Urinary bladder (tissue), 4 donors: ENCODE results near the gene TREM1. TPM values are rescaled to one million over a fixed set of nuclear protein-coding genes. Genes with fewer than 3 reads are reported as not detected.

Experiments
- DNase-seq: peaks from one replicate; pipeline ENCODE4 v3.0.0-alpha.2; 2015; ENCODE audit errors: extremely low spot score
- H3K27ac ChIP-seq: one replicate; pipeline ENCODE4 v1.5.1; 2013; ENCODE audit warnings: low read depth, mild to moderate bottlenecking, moderate library complexity
- H3K36me3 ChIP-seq: one replicate; pipeline ENCODE4 v1.6.1; 2013; ENCODE audit warnings: mild to moderate bottlenecking, moderate library complexity; ENCODE audit not compliant: insufficient read depth
- H3K4me1 ChIP-seq: one replicate; pipeline ENCODE4 v1.6.1; 2013; ENCODE audit warnings: mild to moderate bottlenecking, moderate library complexity; ENCODE audit not compliant: insufficient read depth
- H3K4me3 ChIP-seq: one replicate; pipeline ENCODE4 v1.5.1; 2013; ENCODE audit warnings: low read depth, low read length
- WGBS: extraction: QIAGEN DNeasy Blood & Tissue Kit; methylation state at CpG from one replicate; pipeline ENCODE4 v1.1.7; 2013; 5-methylcytosine and 5-hydroxymethylcytosine counted together
- polyA plus RNA-seq: library from polyadenylated mRNA; stranded (reverse); fragments of 200-250 nt; gene quantifications from one replicate; pipeline ENCODE4 v1.2.3, GENCODE V29; 2013
- small RNA-seq: library from RNA; depleted of rRNA; stranded (forward); fragments of <200 nt; gene quantifications from one replicate; pipeline ENCODE3, GENCODE V24; 2014
- total RNA-seq: library from RNA; depleted of rRNA; stranded (reverse); fragments of >200 nt; gene quantifications from one replicate; pipeline ENCODE4 v1.2.3, GENCODE V29; 2014
- donor health status: healthy with polysubstance abuse.
- donor health status: healthy.

Gene TREM1
- total and polyA plus RNA-seq, 2 donors, result 0.26 to 0.66 TPM

- DNase-seq, result no peak
- H3K4me1 ChIP-seq, result no peaks in the 10 kb centered on the region
- H3K27ac ChIP-seq, result no peak overlapping the region
- 85% methylated on average over 6 of the region's 6 CpGs for WGBS
- no peaks in the 10 kb centered on the region for H3K36me3 ChIP-seq
- H3K4me3 ChIP-seq, result no peak overlapping the region
These were observed 53.8 kb downstream of the TREM1 start for GRCh38 chr6:41232667-41233066.

- Histone ChIP-seq H3K27ac (no peak overlapping the region), H3K36me3 (no peaks in the 10 kb centered on the region), H3K4me1 (no peaks in the 10 kb centered on the region), H3K4me3 (no peak overlapping the region)
- 91% methylated on average over 5 of the region's 5 CpGs for WGBS
- no peak for DNase-seq
These were observed 55.2 kb downstream of the TREM1 start for GRCh38 chr6:41231246-41231645.

GRCh38 chr6:41229721-41230120 lies 56.8 kb downstream of the TREM1 start:
- Histone ChIP-seq H3K36me3 (no peaks in the 10 kb centered on the region), H3K27ac (no peak overlapping the region), H3K4me1 (no peaks in the 10 kb centered on the region), H3K4me3 (no peak overlapping the region)
- DNase-seq, result no peak
- WGBS, result 87% methylated on average over 4 of the region's 4 CpGs

DNA sequence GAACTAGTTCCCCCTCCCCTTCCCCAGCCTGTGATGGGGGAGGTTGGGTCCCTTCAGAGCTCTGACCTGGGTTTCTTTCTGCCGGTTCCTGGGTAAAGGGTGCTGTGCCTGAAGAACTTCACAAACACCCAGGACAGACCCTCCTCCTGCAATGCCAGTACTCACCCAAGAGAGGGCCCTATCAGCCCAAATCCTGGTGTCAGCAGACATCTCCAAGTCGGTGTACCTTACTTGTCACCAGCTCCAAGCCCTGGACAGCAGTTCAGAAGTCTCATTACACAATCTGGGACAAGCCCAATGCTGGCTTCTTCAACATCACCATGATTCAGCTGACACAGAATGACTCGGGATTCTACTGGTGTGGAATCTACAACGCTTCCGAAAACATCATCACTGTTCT lies 57.9 kb downstream of the TREM1 start:
- no peaks in the 10 kb centered on the region for H3K36me3 ChIP-seq
- no peaks in the 10 kb centered on the region for H3K4me1 ChIP-seq
- H3K4me3 ChIP-seq, result no peak overlapping the region
- no peak for DNase-seq
- no peak overlapping the region for H3K27ac ChIP-seq
- 71% methylated on average over 5 of the region's 5 CpGs for WGBS

- no peaks in the 10 kb centered on the region for H3K36me3 ChIP-seq
- no peak for DNase-seq
- no peak within 1 kb of the TSS for H3K4me3 ChIP-seq
- 67% methylated on average over 5 of the region's 5 CpGs for WGBS
- no peak within 1 kb of the TSS for H3K27ac ChIP-seq
- no peaks in the 10 kb centered on the region for H3K4me1 ChIP-seq
These were observed 58.4 kb downstream of the TREM1 start, which contains the start of gene TREML4 for GRCh38 chr6:41228096-41228495. TSS of gene TREML4 (plus strand) at chr6:41228349. CDS start at chr6:41228428, 79 bp downstream.

DNA sequence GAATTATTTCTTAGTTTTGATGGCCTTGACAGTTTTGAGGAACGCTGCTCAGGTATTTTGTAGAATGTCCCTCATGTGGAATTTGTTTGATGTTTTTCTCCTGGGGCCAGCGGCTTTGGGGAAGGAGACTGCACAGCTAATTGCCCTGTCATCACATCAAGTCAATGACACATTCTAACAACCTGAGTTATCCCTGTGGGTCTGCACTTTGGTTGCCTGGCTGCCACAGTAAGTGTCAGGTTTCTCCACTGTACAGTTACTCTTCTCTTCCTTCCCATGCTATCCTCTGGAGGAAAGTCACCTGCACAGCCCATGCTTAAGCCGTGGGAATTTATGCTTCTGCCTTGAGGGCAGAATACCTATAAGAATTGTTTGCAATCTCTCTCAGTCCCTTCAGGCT lies 59.7 kb downstream of the TREM1 start:
- H3K36me3 ChIP-seq, result no peaks in the 10 kb centered on the region
- no peak overlapping the region for H3K4me3 ChIP-seq
- DNase-seq, result no peak
- H3K27ac ChIP-seq, result no peak overlapping the region
- H3K4me1 ChIP-seq, result no peaks in the 10 kb centered on the region
- WGBS, result 30% methylated on average over 3 of the region's 3 CpGs

- 88% methylated on average over 1 of the region's 1 CpG for WGBS
- DNase-seq, result no peak
- Histone ChIP-seq H3K27ac (no peak overlapping the region), H3K4me3 (no peak overlapping the region), H3K36me3 (no peaks in the 10 kb centered on the region), H3K4me1 (no peaks in the 10 kb centered on the region)
These were observed 61.7 kb downstream of the TREM1 start for GRCh38 chr6:41224800-41225199.

Small RNA genes lying within 50 kb of the gene (small RNA-seq; reads per million reads assigned to genes)
- gene AL391903.2 (not detected), gene AL391903.3 (not detected), gene RNA5SP207 (not detected), gene RNU6-643P (not detected)

Other genes with a start within 250 kb of the TREM1 start
- 0.37 TPM for gene UNC5CL, start 247.5 kb downstream of the TREM1 start, total RNA-seq
- 0.87 TPM for gene UNC5CL, start 247.5 kb downstream of the TREM1 start, polyA plus RNA-seq
- gene TSPO2, start 244.2 kb downstream of the TREM1 start, total RNA-seq, result not detected
- not detected for gene TSPO2, start 244.2 kb downstream of the TREM1 start, polyA plus RNA-seq
- 11.4 TPM for gene APOBEC2, start 233.5 kb downstream of the TREM1 start, total RNA-seq
- gene APOBEC2, start 233.5 kb downstream of the TREM1 start, polyA plus RNA-seq, result 0.41 TPM
- gene OARD1, start 214.3 kb downstream of the TREM1 start, total RNA-seq, result 16.9 TPM
- 26.3 TPM for gene OARD1, start 214.3 kb downstream of the TREM1 start, polyA plus RNA-seq
- 30.5 TPM for gene NFYA, start 213.7 kb downstream of the TREM1 start, total RNA-seq
- 12.3 TPM for gene NFYA, start 213.7 kb downstream of the TREM1 start, polyA plus RNA-seq
- gene TREML1, start 132.3 kb downstream of the TREM1 start, total RNA-seq, result 0.21 TPM
- not detected for gene TREML1, start 132.3 kb downstream of the TREM1 start, polyA plus RNA-seq
- 0.95 TPM for gene TREM2, start 123.6 kb downstream of the TREM1 start, total RNA-seq
- 1.5 TPM for gene TREM2, start 123.6 kb downstream of the TREM1 start, polyA plus RNA-seq
- gene TREML2, start 85.5 kb downstream of the TREM1 start, total RNA-seq, result 0.11 TPM
- gene TREML2, start 85.5 kb downstream of the TREM1 start, polyA plus RNA-seq, result 0.10 TPM
- gene TREML4, start 58.3 kb downstream of the TREM1 start, total RNA-seq, result not detected
- 0.03 TPM for gene TREML4, start 58.3 kb downstream of the TREM1 start, polyA plus RNA-seq
- not detected for gene NCR2, start 48.9 kb upstream of the TREM1 start, total RNA-seq
- not detected for gene NCR2, start 48.9 kb upstream of the TREM1 start, polyA plus RNA-seq